HEK293 (cell line): ENCODE data around the gene KLC4.

Experiments
- YY1 ChIP-seq: fragments of 450-650 bp; formaldehyde crosslinking; IDR thresholded peaks from 2 replicates; pipeline ENCODE4 v1.5.1; 2018; ENCODE audit warnings: missing biosample characterization, missing genetic modification characterization
- ZNF138 ChIP-seq: fragments of 450-650 bp; formaldehyde crosslinking; IDR thresholded peaks from 2 replicates; pipeline ENCODE4 v1.5.1; 2016; ENCODE audit warnings: missing biosample characterization, missing genetic modification characterization, borderline replicate concordance
- ZNF639 ChIP-seq: fragments of 450-650 bp; formaldehyde crosslinking; IDR thresholded peaks from 2 replicates; pipeline ENCODE4 v1.5.1; 2016; ENCODE audit warnings: missing biosample characterization, missing genetic modification characterization
- TF ChIP-seq, protein P1 (sequence below): fragments of 450-650 bp; formaldehyde crosslinking; IDR thresholded peaks from 2 replicates; pipeline ENCODE4 v1.5.1; 2016; ENCODE audit warnings: missing biosample characterization, missing genetic modification characterization

DNA sequence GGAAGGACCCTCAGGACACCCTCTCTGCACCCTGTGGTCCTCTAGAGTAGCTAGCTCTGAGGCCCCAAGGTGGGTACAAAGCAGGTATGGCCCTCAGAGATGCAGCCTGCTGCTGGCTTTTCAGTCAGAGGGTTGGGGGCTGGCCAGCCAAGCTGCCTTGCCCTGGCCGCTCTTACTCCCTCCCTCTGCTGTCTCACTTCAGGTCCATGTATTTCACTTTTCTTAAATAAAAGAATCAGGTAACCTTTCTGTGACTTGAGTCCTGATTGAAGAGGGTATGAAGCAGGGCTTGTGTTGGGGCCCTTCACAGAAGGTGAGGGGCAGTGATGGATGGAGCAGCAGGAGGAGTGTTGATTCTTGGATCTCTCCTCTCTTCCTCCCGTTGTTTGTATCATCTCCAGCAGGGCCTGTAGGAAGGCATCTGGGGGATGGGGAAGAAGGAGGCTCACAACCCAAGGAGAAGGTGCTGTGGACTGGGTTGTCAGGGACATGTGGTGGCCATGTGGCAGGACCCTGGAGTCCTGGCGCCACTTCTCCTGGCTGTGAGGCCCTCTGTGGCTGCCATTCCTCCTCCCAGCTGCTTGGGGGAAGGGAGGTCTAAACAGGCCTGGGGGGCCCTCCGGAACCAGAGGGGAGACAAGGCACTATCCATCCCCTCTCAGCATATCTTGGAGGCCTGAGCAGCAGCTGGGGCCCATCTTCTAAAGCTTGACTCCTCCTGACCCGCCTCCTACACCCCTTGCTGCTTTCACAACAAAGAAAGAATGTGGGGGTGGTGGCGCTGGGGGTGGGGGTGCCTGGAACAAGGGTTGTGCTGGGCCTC, 15.6 kb downstream of the KLC4 start:
- TF ChIP-seq, protein P1, sequence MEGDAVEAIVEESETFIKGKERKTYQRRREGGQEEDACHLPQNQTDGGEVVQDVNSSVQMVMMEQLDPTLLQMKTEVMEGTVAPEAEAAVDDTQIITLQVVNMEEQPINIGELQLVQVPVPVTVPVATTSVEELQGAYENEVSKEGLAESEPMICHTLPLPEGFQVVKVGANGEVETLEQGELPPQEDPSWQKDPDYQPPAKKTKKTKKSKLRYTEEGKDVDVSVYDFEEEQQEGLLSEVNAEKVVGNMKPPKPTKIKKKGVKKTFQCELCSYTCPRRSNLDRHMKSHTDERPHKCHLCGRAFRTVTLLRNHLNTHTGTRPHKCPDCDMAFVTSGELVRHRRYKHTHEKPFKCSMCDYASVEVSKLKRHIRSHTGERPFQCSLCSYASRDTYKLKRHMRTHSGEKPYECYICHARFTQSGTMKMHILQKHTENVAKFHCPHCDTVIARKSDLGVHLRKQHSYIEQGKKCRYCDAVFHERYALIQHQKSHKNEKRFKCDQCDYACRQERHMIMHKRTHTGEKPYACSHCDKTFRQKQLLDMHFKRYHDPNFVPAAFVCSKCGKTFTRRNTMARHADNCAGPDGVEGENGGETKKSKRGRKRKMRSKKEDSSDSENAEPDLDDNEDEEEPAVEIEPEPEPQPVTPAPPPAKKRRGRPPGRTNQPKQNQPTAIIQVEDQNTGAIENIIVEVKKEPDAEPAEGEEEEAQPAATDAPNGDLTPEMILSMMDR, result no peak
- TF ChIP-seq ZNF138, result no peak
- no peak for TF ChIP-seq YY1 (tag by site-specific recombination)
- no peak for TF ChIP-seq ZNF639 (tag by site-specific recombination)
